IMR-90 (cell line): ENCODE results near the gene ZGRF1. TPM values are rescaled to one million over a fixed set of nuclear protein-coding genes. Genes with fewer than 3 reads are reported as not detected.
A peak's percentile ranks its signal among the peaks of the same experiment; 100 is the strongest.

Source experiments
- ATAC-seq: fragments of 200-7000 bp; cut with Tn5 transposase; 2 replicates; pipeline ENCODE4 v1.9.1; 2020; ENCODE audit warnings: low read depth, mild to moderate bottlenecking, moderate library complexity
- Bru-seq: library from RNA; stranded (reverse); fragments of 400-500 nt; gene quantifications from one replicate; lab custom pipeline; 2021; lab: Mats Ljungman, UMichigan
- BruChase-seq, 2 experiments: library from RNA; stranded (reverse); fragments of 400-500 nt; gene quantifications; one replicate each; lab custom pipeline; 2021; lab: Mats Ljungman, UMichigan
- BruUV-seq: library from RNA; stranded (reverse); fragments of 400-500 nt; replicated peaks from 2 replicates; lab custom pipeline; 2021; lab: Mats Ljungman, UMichigan
- CTCF ChIA-PET: fragments of 300-600 bp; formaldehyde crosslinking; extraction: SDS; loops from one replicate; lab custom pipeline; 2021; ENCODE audit warnings: antibody characterized with exemption; lab: Yijun Ruan, JAX
- POLR2A ChIA-PET: fragments of 300-600 bp; sonication (Branson Sonifier 250); formaldehyde crosslinking; loops from one replicate; lab custom pipeline; 2022; ENCODE audit warnings: antibody characterized with exemption; ENCODE audit not compliant: unreplicated experiment; lab: Charles Lee
- DNase-seq: peaks from one replicate; pipeline ENCODE4 v3.0.0; 2013
- H2AFZ ChIP-seq: replicated peaks from 2 replicates; pipeline ENCODE3; 2013; ENCODE audit warnings: low read length, mild to moderate bottlenecking; ENCODE audit not compliant: poor library complexity
- H2AK5ac ChIP-seq: 2 replicates; pipeline ENCODE4 v1.6.1; 2013; ENCODE audit warnings: low read depth, low read length, inconsistent platforms
- H2AK9ac ChIP-seq: replicated peaks from 2 replicates; pipeline ENCODE3; 2013; ENCODE audit warnings: mild to moderate bottlenecking, low read depth, low read length, moderate library complexity; ENCODE audit not compliant: poor library complexity
- H2BK120ac ChIP-seq: 2 replicates; pipeline ENCODE4 v1.6.1; 2013; ENCODE audit warnings: low read depth, low read length, inconsistent platforms
- H2BK15ac ChIP-seq: 3 replicates; pipeline ENCODE4 v1.6.1; 2013; ENCODE audit warnings: low read depth, low read length, inconsistent platforms
- H2BK20ac ChIP-seq: 2 replicates; pipeline ENCODE4 v1.6.1; 2013; ENCODE audit warnings: low read depth, mild to moderate bottlenecking, inconsistent platforms, low read length, moderate library complexity
- H2BK5ac ChIP-seq: 2 replicates; pipeline ENCODE4 v1.6.1; 2013; ENCODE audit warnings: mild to moderate bottlenecking, low read depth, low read length, inconsistent platforms; ENCODE audit not compliant: poor library complexity, severe bottlenecking
- H3K14ac ChIP-seq: replicated peaks from 2 replicates; pipeline ENCODE4 v1.6.1; 2013; ENCODE audit warnings: low read depth, low read length, inconsistent platforms
- H3K18ac ChIP-seq: 2 replicates; pipeline ENCODE4 v1.6.1; 2013; ENCODE audit warnings: low read depth, low read length, control low read depth
- H3K23ac ChIP-seq: 2 replicates; pipeline ENCODE4 v1.6.1; 2013; ENCODE audit warnings: low read depth, low read length, inconsistent platforms
- H3K27ac ChIP-seq: 2 replicates; pipeline ENCODE4 v1.5.1; 2013; ENCODE audit warnings: mild to moderate bottlenecking, control low read depth, low read length; ENCODE audit not compliant: insufficient read depth
- H3K27me3 ChIP-seq: 2 replicates; pipeline ENCODE4 v1.6.1; 2013; ENCODE audit warnings: low read length; ENCODE audit not compliant: control insufficient read depth, insufficient read depth
- H3K36me3 ChIP-seq: 2 replicates; pipeline ENCODE4 v1.6.1; 2013; ENCODE audit warnings: low read length, mixed read lengths; ENCODE audit not compliant: control insufficient read depth, insufficient read depth
- H3K4ac ChIP-seq: 2 replicates; pipeline ENCODE4 v1.6.1; 2013; ENCODE audit warnings: low read depth, low read length, inconsistent platforms
- H3K4me1 ChIP-seq: 2 replicates; pipeline ENCODE4 v1.6.1; 2013; ENCODE audit warnings: low read length, mixed read lengths; ENCODE audit not compliant: control insufficient read depth, insufficient read depth
- H3K4me2 ChIP-seq: 2 replicates; pipeline ENCODE4 v1.6.1; 2013; ENCODE audit warnings: low read depth, mild to moderate bottlenecking, control low read depth, low read length, moderate library complexity
- H3K4me3 ChIP-seq: 2 replicates; pipeline ENCODE4 v1.5.1; 2013; ENCODE audit warnings: low read depth, mild to moderate bottlenecking, control low read depth, low read length, moderate library complexity; ENCODE audit not compliant: insufficient read depth
- H3K56ac ChIP-seq: 2 replicates; pipeline ENCODE4 v1.6.1; 2013; ENCODE audit warnings: low read length, inconsistent platforms; ENCODE audit not compliant: insufficient read depth; ENCODE audit errors: extremely low read depth
- H3K79me1 ChIP-seq, 2 experiments: 2 replicates each; pipeline ENCODE4 v1.6.1; 2013; ENCODE audit warnings: low read length in 2 of 2, inconsistent platforms in 1 of 2, low read depth in 1 of 2
- H3K9ac ChIP-seq: 2 replicates; pipeline ENCODE4 v1.6.1; 2013; ENCODE audit warnings: low read depth, low read length, control low read depth
- H3K9me1 ChIP-seq: 2 replicates; pipeline ENCODE4 v1.6.1; 2013; ENCODE audit warnings: low read length, inconsistent platforms; ENCODE audit not compliant: insufficient read depth
- H3K9me3 ChIP-seq: 2 replicates; pipeline ENCODE4 v1.6.1; 2013; ENCODE audit warnings: low read length; ENCODE audit not compliant: control insufficient read depth, insufficient read depth
- H4K20me1 ChIP-seq: 2 replicates; pipeline ENCODE4 v1.6.1; 2013; ENCODE audit warnings: low read length, inconsistent platforms; ENCODE audit not compliant: insufficient read depth
- H4K5ac ChIP-seq: 2 replicates; pipeline ENCODE4 v1.6.1; 2013; ENCODE audit warnings: mild to moderate bottlenecking, low read depth, low read length, control low read depth
- H4K8ac ChIP-seq, 2 experiments: 2 replicates each; pipeline ENCODE4 v1.6.1; 2013; ENCODE audit warnings: low read depth in 2 of 2, low read length in 2 of 2, control low read depth in 1 of 2, inconsistent platforms in 1 of 2
- H4K91ac ChIP-seq: 2 replicates; pipeline ENCODE4 v1.6.1; 2013; ENCODE audit warnings: low read depth, low read length, inconsistent platforms; ENCODE audit not compliant: insufficient read depth
- FOS ChIP-seq: fragments of 150-350 bp; IDR thresholded peaks from 2 replicates; pipeline ENCODE4 v1.6.1; 2016; ENCODE audit warnings: low read depth, low read length
- MXI1 ChIP-seq: IDR thresholded peaks from 2 replicates; pipeline ENCODE4 v1.6.1; 2012; ENCODE audit warnings: low read depth, mild to moderate bottlenecking, low read length, moderate library complexity, borderline replicate concordance
- NFE2L2 ChIP-seq: fragments of 150-350 bp; IDR thresholded peaks from 2 replicates; pipeline ENCODE4 v1.6.1; 2016; ENCODE audit warnings: low read depth, mild to moderate bottlenecking, low read length
- POLR2A ChIP-seq: IDR thresholded peaks from 2 replicates; pipeline ENCODE4 v1.6.1; 2012; ENCODE audit warnings: mild to moderate bottlenecking, low read depth, low read length
- RFX5 ChIP-seq: IDR thresholded peaks from 2 replicates; pipeline ENCODE4 v1.8.0; 2012; ENCODE audit warnings: low read depth, mild to moderate bottlenecking, low read length, moderate library complexity
- WGBS, 2 experiments: methylation state at CpG; one replicate each; pipeline versions ENCODE4 v1.1.5 to v1.1.7; 2013; ENCODE audit warnings: missing lambda C conversion rate in 2 of 2; ENCODE audit not compliant: insufficient read length in 1 of 2; ENCODE audit errors: extremely low coverage in 2 of 2; 5-methylcytosine and 5-hydroxymethylcytosine counted together
- dilution Hi-C: fragments of 300-500 bp; cut with HindIII; formaldehyde crosslinking; loops from one replicate; pipeline ENCODE4 v1.14.3; 2018; ENCODE audit warnings: low sequenced_read_pairs; ENCODE audit not compliant: unreplicated experiment
- in situ Hi-C: fragments of 300-500 bp; cut with MboI; formaldehyde crosslinking; loops from 3 replicates; pipeline ENCODE4 v1.14.3; 2019; ENCODE audit warnings: low sequenced_read_pairs, inconsistent platforms, mixed read lengths
- intact Hi-C: fragments of 100-400 bp; cut with micrococcal nuclease; formaldehyde crosslinking; loops from 2 replicates; pipeline ENCODE4 v1.10.0; 2022
- long read RNA-seq: library from polyadenylated mRNA; unstranded; transcript quantifications from one replicate; pipeline ENCODE4 v2.0.0, GENCODE V29; 2021; ENCODE audit not compliant: unreplicated experiment
- polyA plus RNA-seq, 3 experiments: library from polyadenylated mRNA; depleted of rRNA; stranded (reverse); fragments of >200 nt; gene quantifications; 2 replicates each; pipeline ENCODE4 v1.2.3, GENCODE V29; 2012; ENCODE audit warnings: low replicate concordance in 1 of 3
- total RNA-seq: library from RNA; depleted of rRNA; stranded (reverse); fragments of >200 nt; gene quantifications from 2 replicates; pipeline ENCODE4 v1.2.3, GENCODE V29; 2012; rRNA removed
- TF ChIP-seq, protein P1 (sequence below): fragments of 150-350 bp; IDR thresholded peaks from 2 replicates; pipeline ENCODE4 v1.6.1; 2017; ENCODE audit warnings: mild to moderate bottlenecking, antibody characterized with exemption, low read length, low read depth

The ZGRF1 gene, protein sequence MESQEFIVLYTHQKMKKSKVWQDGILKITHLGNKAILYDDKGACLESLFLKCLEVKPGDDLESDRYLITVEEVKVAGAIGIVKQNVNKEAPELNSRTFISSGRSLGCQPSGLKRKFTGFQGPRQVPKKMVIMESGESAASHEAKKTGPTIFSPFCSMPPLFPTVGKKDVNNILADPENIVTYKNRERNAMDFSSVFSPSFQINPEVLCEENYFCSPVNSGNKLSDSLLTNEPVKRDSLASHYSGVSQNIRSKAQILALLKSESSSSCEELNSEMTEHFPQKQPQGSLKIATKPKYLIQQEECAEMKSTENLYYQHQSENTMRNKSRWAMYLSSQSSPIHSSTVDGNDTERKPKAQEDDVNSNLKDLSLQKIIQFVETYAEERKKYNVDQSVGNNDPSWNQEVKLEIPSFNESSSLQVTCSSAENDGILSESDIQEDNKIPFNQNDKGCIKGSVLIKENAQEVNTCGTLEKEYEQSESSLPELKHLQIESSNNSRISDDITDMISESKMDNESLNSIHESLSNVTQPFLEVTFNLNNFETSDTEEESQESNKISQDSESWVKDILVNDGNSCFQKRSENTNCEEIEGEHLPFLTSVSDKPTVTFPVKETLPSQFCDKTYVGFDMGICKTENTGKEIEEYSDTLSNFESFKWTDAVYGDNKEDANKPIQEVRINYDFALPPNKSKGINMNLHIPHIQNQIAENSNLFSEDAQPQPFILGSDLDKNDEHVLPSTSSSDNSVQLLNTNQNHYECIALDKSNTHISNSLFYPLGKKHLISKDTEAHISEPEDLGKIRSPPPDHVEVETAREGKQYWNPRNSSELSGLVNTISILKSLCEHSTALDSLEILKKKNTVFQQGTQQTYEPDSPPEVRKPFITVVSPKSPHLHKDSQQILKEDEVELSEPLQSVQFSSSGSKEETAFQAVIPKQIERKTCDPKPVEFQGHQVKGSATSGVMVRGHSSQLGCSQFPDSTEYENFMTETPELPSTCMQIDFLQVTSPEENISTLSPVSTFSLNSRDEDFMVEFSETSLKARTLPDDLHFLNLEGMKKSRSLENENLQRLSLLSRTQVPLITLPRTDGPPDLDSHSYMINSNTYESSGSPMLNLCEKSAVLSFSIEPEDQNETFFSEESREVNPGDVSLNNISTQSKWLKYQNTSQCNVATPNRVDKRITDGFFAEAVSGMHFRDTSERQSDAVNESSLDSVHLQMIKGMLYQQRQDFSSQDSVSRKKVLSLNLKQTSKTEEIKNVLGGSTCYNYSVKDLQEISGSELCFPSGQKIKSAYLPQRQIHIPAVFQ (N-terminal part only)
- total RNA-seq (5.6 and 10.0 TPM in 2 replicates), polyA plus RNA-seq (2012; rRNA removed) (2.2 and 2.8 TPM in 2 replicates), Bru-seq, nascent RNA (percentile 43 among the genes with signal in this experiment), BruChase-seq, experiment 1, labeled RNA remaining after a 6-hour chase (percentile 45 among the genes with signal in this experiment), BruChase-seq, experiment 2, labeled RNA remaining after a 2-hour chase (percentile 43 among the genes with signal in this experiment)
- polyA plus RNA-seq (2012; cell fraction: cytosol; rRNA removed), result 0.10 and 0.26 TPM in 2 replicates
- 0.81 and 8.2 TPM in 2 replicates for polyA plus RNA-seq (2012; cell fraction: nucleus; rRNA removed; ENCODE audit: low replicate concordance)
- long read RNA-seq, result 0 reads

DNA sequence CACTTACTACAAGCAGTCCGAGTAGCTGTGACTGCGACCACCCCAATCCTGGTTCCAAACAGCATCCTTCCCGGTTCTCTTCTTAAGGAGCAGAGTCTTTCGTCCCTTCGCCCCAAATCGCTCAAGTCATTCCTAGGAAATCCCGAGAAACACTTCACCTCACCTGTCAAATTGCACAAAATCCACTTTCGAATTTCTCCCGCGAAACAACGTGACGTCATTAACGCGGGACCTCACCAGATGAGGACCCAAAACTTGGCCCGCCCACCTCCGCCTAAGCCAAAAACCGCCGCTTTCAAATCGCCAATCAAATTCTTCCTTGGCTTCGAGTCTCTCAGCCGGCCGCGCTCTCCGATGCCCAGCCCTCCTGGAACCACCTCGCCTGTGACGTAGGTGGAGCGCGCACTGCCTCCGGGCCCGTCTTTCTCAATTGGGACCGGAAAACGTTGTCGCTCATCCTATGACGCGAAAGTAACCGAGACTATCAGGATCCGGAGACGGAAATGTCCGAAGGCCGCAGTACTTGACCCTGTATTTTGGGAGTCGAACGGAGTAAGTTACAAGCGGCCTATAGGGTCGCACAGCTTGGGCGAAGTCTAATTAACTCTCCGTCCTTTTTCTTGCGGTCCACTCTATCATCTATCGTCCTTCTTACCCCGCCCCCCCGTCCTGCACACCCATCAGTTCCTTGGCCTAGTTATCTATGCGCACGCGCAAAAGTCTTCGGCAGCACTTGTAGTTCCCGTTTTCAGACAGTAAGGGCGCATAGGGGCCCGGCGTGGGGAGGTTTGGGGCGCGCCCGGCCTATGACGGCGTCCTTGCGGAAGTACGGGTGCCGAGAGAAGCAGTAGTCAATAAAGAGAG is at the start of gene ZGRF1, which contains the start of gene LARP7:
TSS of gene ZGRF1 (minus strand) at position 222 of the 864 bp plus-strand sequence. CDS start 3,733 bp downstream, outside the sequence.
TSS of gene LARP7 (plus strand) at position 456 of the 864 bp plus-strand sequence. CDS start 7,527 bp downstream, outside the sequence.
- Histone ChIP-seq H3K14ac (peak within 1 kb of the TSS; percentile 92), H3K23ac (peak within 1 kb of the TSS; percentile 84; the same call in 1 of the 2 replicates), H2BK20ac (peak within 1 kb of the TSS; percentile 70), H3K56ac (peak within 1 kb of the TSS; percentile 95), H2AK5ac (0 out of 2 replicates have a peak within 1 kb of the TSS, but pooled peaks have one; percentile 13), H3K4me2 (peak within 1 kb of the TSS; percentile 94), H3K9ac (peak within 1 kb of the TSS; percentile 94), H2BK5ac (peak within 1 kb of the TSS; percentile 84), H3K9me1 (no peaks in the 10 kb centered on the region), H4K8ac (peak within 1 kb of the TSS; percentile 77 to 99), H3K18ac (peak within 1 kb of the TSS; percentile 87), H4K5ac (peak within 1 kb of the TSS; percentile 94), H4K91ac (peak within 1 kb of the TSS; percentile 97), H3K36me3 (no peaks in the 10 kb centered on the region), H4K20me1 (no peaks in the 10 kb centered on the region), H3K4me3 (peak within 1 kb of the TSS; percentile 73), H3K4ac (peak within 1 kb of the TSS; percentile 91), H3K9me3 (no peaks in the 10 kb centered on the region), H3K79me1 (peaks cover 18 to 25% of the 10 kb centered on the region in 2 experiments), H3K27ac (peak within 1 kb of the TSS; percentile 94), H3K27me3 (no peaks in the 10 kb centered on the region), H2AK9ac (peak within 1 kb of the TSS; percentile 35), H3K4me1 (0 out of 2 replicates have a peak, but pooled peaks cover 2% of the 10 kb centered on the region), H2AFZ (peak within 1 kb of the TSS; percentile 91), H2BK15ac (peak within 1 kb of the TSS; percentile 96; the same call in 1 of the 3 replicates), H2BK120ac (peak within 1 kb of the TSS; percentile 93)
- intact Hi-C loops (loop anchor here (10.0 kb wide), 1 partner anchor 402 kb away; the partner anchor contains the start of gene AP1AR), dilution Hi-C loops (no loop called here), in situ Hi-C loops (loop anchor here (25.0 kb wide), 1 partner anchor 300 kb away; no protein-coding TSS in a partner anchor)
- peak; percentile 99 for DNase-seq
- 1% methylated on average over 23 of the region's 66 CpGs; no CpG with 5 or more reads in 1 of the 2 experiments for WGBS, 2 experiments
- CTCF ChIA-PET, result interaction anchor here (0.6 to 1.9 kb wide), 5 partner anchors 11 to 128 kb away, joined by 3 to 6 read pairs (median 3); no protein-coding TSS in a partner anchor
- peak; percentile 95 for ATAC-seq
- TSS peak; percentile 53 for BruUV-seq
- POLR2A ChIA-PET, result no interaction called here
- TF ChIP-seq POLR2A, result peak; percentile 79; the same call in 1 of the 2 replicates
- TF ChIP-seq RFX5, result no peak
- TF ChIP-seq NFE2L2, result no peak
- peak; percentile 78; the same call in 1 of the 2 replicates for TF ChIP-seq MXI1
- TF ChIP-seq, protein P1, sequence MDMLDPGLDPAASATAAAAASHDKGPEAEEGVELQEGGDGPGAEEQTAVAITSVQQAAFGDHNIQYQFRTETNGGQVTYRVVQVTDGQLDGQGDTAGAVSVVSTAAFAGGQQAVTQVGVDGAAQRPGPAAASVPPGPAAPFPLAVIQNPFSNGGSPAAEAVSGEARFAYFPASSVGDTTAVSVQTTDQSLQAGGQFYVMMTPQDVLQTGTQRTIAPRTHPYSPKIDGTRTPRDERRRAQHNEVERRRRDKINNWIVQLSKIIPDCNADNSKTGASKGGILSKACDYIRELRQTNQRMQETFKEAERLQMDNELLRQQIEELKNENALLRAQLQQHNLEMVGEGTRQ, result 0 out of 2 replicates have a peak, but pooled peaks have one; percentile 9
- TF ChIP-seq FOS, result peak; percentile 7; the same call in 1 of the 2 replicates
